ENCODE measurements around the gene SYT9.

DNA sequence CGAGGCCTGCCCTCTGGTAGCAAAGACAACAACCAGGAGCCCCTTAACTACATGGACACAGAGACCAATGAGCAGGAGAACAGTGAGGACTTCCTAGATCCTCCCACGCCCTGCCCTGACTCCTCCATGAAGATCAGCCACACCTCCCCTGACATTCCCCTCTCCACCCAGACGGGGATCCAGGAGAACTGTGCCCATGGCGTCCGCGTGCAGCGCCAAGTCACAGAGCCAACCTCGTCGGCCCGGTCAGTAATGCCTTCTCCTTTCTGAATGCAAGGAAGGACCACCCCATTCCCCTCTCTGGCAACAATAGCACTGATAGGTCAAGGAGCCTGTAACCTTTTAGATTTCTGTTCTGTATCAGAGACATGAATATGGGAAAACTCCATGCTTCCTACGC, 51.4 kb downstream of the SYT9 start:
- no peak for TF ChIP-seq ARNTL (CRISPR knock-in tag; IDR thresholded peaks at IDR 0.05; ENCODE audit: borderline replicate concordance, low read depth)
- no peak for TF ChIP-seq ZNF8 (CRISPR knock-in tag; IDR thresholded peaks at IDR 0.05)
- no peak for TF ChIP-seq ZFP30 (CRISPR knock-in tag; IDR thresholded peaks at IDR 0.05)
- TF ChIP-seq, protein P1, sequence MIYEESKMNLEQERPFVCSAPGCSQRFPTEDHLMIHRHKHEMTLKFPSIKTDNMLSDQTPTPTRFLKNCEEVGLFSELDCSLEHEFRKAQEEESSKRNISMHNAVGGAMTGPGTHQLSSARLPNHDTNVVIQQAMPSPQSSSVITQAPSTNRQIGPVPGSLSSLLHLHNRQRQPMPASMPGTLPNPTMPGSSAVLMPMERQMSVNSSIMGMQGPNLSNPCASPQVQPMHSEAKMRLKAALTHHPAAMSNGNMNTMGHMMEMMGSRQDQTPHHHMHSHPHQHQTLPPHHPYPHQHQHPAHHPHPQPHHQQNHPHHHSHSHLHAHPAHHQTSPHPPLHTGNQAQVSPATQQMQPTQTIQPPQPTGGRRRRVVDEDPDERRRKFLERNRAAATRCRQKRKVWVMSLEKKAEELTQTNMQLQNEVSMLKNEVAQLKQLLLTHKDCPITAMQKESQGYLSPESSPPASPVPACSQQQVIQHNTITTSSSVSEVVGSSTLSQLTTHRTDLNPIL (CRISPR knock-in tag; IDR thresholded peaks at IDR 0.05; ENCODE audit: low read depth), result no peak
- no peak for TF ChIP-seq ISL1 (CRISPR knock-in tag; IDR thresholded peaks at IDR 0.05)
- no peak for TF ChIP-seq ESRRG (CRISPR knock-in tag; IDR thresholded peaks at IDR 0.05)
- TF ChIP-seq, protein P2, sequence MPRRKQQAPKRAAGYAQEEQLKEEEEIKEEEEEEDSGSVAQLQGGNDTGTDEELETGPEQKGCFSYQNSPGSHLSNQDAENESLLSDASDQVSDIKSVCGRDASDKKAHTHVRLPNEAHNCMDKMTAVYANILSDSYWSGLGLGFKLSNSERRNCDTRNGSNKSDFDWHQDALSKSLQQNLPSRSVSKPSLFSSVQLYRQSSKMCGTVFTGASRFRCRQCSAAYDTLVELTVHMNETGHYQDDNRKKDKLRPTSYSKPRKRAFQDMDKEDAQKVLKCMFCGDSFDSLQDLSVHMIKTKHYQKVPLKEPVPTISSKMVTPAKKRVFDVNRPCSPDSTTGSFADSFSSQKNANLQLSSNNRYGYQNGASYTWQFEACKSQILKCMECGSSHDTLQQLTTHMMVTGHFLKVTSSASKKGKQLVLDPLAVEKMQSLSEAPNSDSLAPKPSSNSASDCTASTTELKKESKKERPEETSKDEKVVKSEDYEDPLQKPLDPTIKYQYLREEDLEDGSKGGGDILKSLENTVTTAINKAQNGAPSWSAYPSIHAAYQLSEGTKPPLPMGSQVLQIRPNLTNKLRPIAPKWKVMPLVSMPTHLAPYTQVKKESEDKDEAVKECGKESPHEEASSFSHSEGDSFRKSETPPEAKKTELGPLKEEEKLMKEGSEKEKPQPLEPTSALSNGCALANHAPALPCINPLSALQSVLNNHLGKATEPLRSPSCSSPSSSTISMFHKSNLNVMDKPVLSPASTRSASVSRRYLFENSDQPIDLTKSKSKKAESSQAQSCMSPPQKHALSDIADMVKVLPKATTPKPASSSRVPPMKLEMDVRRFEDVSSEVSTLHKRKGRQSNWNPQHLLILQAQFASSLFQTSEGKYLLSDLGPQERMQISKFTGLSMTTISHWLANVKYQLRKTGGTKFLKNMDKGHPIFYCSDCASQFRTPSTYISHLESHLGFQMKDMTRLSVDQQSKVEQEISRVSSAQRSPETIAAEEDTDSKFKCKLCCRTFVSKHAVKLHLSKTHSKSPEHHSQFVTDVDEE (CRISPR knock-in tag; IDR thresholded peaks at IDR 0.05), result no peak
- TF ChIP-seq CSDC2 (CRISPR knock-in tag; IDR thresholded peaks at IDR 0.05), result no peak
- TF ChIP-seq, protein P3, sequence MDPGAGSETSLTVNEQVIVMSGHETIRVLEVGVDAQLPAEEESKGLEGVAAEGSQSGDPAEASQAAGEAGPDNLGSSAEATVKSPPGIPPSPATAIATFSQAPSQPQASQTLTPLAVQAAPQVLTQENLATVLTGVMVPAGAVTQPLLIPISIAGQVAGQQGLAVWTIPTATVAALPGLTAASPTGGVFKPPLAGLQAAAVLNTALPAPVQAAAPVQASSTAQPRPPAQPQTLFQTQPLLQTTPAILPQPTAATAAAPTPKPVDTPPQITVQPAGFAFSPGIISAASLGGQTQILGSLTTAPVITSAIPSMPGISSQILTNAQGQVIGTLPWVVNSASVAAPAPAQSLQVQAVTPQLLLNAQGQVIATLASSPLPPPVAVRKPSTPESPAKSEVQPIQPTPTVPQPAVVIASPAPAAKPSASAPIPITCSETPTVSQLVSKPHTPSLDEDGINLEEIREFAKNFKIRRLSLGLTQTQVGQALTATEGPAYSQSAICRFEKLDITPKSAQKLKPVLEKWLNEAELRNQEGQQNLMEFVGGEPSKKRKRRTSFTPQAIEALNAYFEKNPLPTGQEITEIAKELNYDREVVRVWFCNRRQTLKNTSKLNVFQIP (CRISPR knock-in tag; IDR thresholded peaks at IDR 0.05; ENCODE audit: borderline replicate concordance, low read depth), result no peak
- TF ChIP-seq, protein P4, sequence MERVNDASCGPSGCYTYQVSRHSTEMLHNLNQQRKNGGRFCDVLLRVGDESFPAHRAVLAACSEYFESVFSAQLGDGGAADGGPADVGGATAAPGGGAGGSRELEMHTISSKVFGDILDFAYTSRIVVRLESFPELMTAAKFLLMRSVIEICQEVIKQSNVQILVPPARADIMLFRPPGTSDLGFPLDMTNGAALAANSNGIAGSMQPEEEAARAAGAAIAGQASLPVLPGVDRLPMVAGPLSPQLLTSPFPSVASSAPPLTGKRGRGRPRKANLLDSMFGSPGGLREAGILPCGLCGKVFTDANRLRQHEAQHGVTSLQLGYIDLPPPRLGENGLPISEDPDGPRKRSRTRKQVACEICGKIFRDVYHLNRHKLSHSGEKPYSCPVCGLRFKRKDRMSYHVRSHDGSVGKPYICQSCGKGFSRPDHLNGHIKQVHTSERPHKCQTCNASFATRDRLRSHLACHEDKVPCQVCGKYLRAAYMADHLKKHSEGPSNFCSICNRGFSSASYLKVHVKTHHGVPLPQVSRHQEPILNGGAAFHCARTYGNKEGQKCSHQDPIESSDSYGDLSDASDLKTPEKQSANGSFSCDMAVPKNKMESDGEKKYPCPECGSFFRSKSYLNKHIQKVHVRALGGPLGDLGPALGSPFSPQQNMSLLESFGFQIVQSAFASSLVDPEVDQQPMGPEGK (CRISPR knock-in tag; IDR thresholded peaks at IDR 0.05; ENCODE audit: borderline replicate concordance), result no peak
- no peak for TF ChIP-seq RARB (CRISPR knock-in tag; IDR thresholded peaks at IDR 0.05)
- TF ChIP-seq ZNF70 (CRISPR knock-in tag; IDR thresholded peaks at IDR 0.05), result no peak
- TF ChIP-seq ZC3H10 (CRISPR knock-in tag; IDR thresholded peaks at IDR 0.05), result no peak
